OCI-LY7 (cell line): ENCODE measurements around the gene MYADM. TPM values are rescaled to one million over a fixed set of nuclear protein-coding genes. Genes with fewer than 3 reads are reported as not detected.

Experiments used
- BruUV-seq: library from RNA; stranded (reverse); fragments of 400-500 nt; replicated peaks from 2 replicates; lab custom pipeline; 2021; lab: Mats Ljungman, UMichigan
- CTCF ChIA-PET: fragments of 300-600 bp; sonication (Branson Sonifier 250); formaldehyde crosslinking; loops from one replicate; lab custom pipeline; 2022; ENCODE audit warnings: antibody characterized with exemption; ENCODE audit not compliant: unreplicated experiment; lab: Charles Lee
- POLR2A ChIA-PET: fragments of 300-600 bp; sonication (Branson Sonifier 250); formaldehyde crosslinking; loops from one replicate; lab custom pipeline; 2022; ENCODE audit warnings: antibody characterized with exemption; lab: Charles Lee
- DNase-seq: peaks from one replicate; pipeline ENCODE4 v3.0.0-alpha.2; 2015; ENCODE audit warnings: low spot score
- H2AFZ ChIP-seq: fragments of 200-600 bp; sonication (generic), shearing (Covaris generic); 2 replicates; pipeline ENCODE4 v1.6.1; 2014; ENCODE audit warnings: mild to moderate bottlenecking, antibody characterized with exemption, low read length, moderate library complexity
- H3K27ac ChIP-seq: fragments of 200-600 bp; sonication (generic); 2 replicates; pipeline ENCODE4 v1.5.1; 2014; ENCODE audit warnings: mixed run types, low read depth, mild to moderate bottlenecking, moderate library complexity, low read length, inconsistent platforms; ENCODE audit not compliant: poor library complexity, severe bottlenecking
- H3K36me3 ChIP-seq: fragments of 200-600 bp; sonication (generic); 2 replicates; pipeline ENCODE4 v1.6.1; 2014; ENCODE audit warnings: mild to moderate bottlenecking, antibody characterized with exemption, low read length, moderate library complexity, mixed read lengths; ENCODE audit not compliant: insufficient read depth
- H3K4me1 ChIP-seq: fragments of 200-600 bp; sonication (generic); 2 replicates; pipeline ENCODE4 v1.5.1; 2014; ENCODE audit warnings: mild to moderate bottlenecking, low read length; ENCODE audit not compliant: insufficient read depth, poor library complexity, severe bottlenecking
- H3K4me2 ChIP-seq: fragments of 200-600 bp; sonication (generic); 2 replicates; pipeline ENCODE4 v1.6.1; 2014; ENCODE audit warnings: mild to moderate bottlenecking, low read length
- H3K4me3 ChIP-seq: fragments of 200-600 bp; sonication (generic); 2 replicates; pipeline ENCODE4 v1.5.1; 2014; ENCODE audit warnings: mild to moderate bottlenecking, low read depth, low read length; ENCODE audit not compliant: poor library complexity, severe bottlenecking
- H3K79me2 ChIP-seq: fragments of 200-600 bp; sonication (generic); 2 replicates; pipeline ENCODE4 v1.6.1; 2016; ENCODE audit warnings: low read depth, mild to moderate bottlenecking, low read length, moderate library complexity, mixed read lengths; ENCODE audit not compliant: insufficient read depth
- H3K9me2 ChIP-seq: fragments of 200-600 bp; sonication (generic); 2 replicates; pipeline ENCODE4 v1.6.1; 2016; ENCODE audit warnings: mild to moderate bottlenecking, low read length, mixed read lengths; ENCODE audit not compliant: insufficient read depth
- H3K9me3 ChIP-seq: fragments of 200-600 bp; sonication (generic); 2 replicates; pipeline ENCODE4 v1.6.1; 2014; ENCODE audit warnings: mild to moderate bottlenecking, mixed run types, low read length, mixed read lengths
- H4K20me1 ChIP-seq: fragments of 200-600 bp; sonication (generic); 2 replicates; pipeline ENCODE4 v1.6.1; 2014; ENCODE audit warnings: mild to moderate bottlenecking, antibody characterized with exemption, low read length, moderate library complexity, mixed read lengths; ENCODE audit not compliant: insufficient read depth
- EZH2phosphoT487 ChIP-seq: fragments of 200-600 bp; sonication (generic); IDR thresholded peaks from 2 replicates; pipeline ENCODE4 v1.6.1; 2018; ENCODE audit warnings: low read depth, borderline replicate concordance, mild to moderate bottlenecking, mixed run types, antibody characterized with exemption, low read length, moderate library complexity, mixed read lengths
- intact Hi-C: fragments of 100-400 bp; cut with micrococcal nuclease; formaldehyde crosslinking; loops from one replicate; pipeline ENCODE4 v1.10.0; 2022; ENCODE audit not compliant: unreplicated experiment
- total RNA-seq, 2 experiments: library from RNA; depleted of rRNA in 1 of 2; stranded (reverse); fragments of >200 nt in 1 of 2; shearing (Covaris generic) in 1 of 2; gene quantifications; 2 replicates each; pipeline ENCODE4 v1.2.3, GENCODE V29; 2014 to 2022
- TF ChIP-seq, protein P1 (sequence below): fragments of 200-600 bp; sonication (generic); conservative IDR thresholded peaks from 2 replicates; pipeline ENCODE4 v1.5.1; 2014; ENCODE audit warnings: mild to moderate bottlenecking, antibody characterized with exemption, low read length, moderate library complexity, mixed read lengths

MYADM gene
- total RNA-seq, 2 experiments from 2014 or later, result 0.82 to 0.98 TPM

DNA sequence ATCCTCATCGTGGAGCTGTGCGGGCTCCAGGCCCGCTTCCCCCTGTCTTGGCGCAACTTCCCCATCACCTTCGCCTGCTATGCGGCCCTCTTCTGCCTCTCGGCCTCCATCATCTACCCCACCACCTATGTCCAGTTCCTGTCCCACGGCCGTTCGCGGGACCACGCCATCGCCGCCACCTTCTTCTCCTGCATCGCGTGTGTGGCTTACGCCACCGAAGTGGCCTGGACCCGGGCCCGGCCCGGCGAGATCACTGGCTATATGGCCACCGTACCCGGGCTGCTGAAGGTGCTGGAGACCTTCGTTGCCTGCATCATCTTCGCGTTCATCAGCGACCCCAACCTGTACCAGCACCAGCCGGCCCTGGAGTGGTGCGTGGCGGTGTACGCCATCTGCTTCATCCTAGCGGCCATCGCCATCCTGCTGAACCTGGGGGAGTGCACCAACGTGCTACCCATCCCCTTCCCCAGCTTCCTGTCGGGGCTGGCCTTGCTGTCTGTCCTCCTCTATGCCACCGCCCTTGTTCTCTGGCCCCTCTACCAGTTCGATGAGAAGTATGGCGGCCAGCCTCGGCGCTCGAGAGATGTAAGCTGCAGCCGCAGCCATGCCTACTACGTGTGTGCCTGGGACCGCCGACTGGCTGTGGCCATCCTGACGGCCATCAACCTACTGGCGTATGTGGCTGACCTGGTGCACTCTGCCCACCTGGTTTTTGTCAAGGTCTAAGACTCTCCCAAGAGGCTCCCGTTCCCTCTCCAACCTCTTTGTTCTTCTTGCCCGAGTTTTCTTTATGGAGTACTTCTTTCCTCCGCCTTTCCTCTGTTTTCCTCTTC lies 6.3 kb downstream of the MYADM start:
- H3K4me1 ChIP-seq, result peaks cover 5% of the 10 kb centered on the region
- H3K27ac ChIP-seq, result no peak overlapping the region
- no peak overlapping the region for H2AFZ ChIP-seq
- no peaks in the 10 kb centered on the region for H4K20me1 ChIP-seq
- H3K9me3 ChIP-seq, result no peaks in the 10 kb centered on the region
- intact Hi-C loops, result no loop called here
- TF ChIP-seq, protein P1, sequence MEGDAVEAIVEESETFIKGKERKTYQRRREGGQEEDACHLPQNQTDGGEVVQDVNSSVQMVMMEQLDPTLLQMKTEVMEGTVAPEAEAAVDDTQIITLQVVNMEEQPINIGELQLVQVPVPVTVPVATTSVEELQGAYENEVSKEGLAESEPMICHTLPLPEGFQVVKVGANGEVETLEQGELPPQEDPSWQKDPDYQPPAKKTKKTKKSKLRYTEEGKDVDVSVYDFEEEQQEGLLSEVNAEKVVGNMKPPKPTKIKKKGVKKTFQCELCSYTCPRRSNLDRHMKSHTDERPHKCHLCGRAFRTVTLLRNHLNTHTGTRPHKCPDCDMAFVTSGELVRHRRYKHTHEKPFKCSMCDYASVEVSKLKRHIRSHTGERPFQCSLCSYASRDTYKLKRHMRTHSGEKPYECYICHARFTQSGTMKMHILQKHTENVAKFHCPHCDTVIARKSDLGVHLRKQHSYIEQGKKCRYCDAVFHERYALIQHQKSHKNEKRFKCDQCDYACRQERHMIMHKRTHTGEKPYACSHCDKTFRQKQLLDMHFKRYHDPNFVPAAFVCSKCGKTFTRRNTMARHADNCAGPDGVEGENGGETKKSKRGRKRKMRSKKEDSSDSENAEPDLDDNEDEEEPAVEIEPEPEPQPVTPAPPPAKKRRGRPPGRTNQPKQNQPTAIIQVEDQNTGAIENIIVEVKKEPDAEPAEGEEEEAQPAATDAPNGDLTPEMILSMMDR, result no peak
- TF ChIP-seq EZH2phosphoT487, result no peak
- H3K4me2 ChIP-seq, result no peak overlapping the region
- no peaks in the 10 kb centered on the region for H3K9me2 ChIP-seq
- CTCF ChIA-PET, result no interaction called here
- DNase-seq, result no peak
- BruUV-seq, result no TSS peak
- no peaks in the 10 kb centered on the region for H3K79me2 ChIP-seq
- H3K4me3 ChIP-seq, result no peak overlapping the region
- POLR2A ChIA-PET, result no interaction called here
- H3K36me3 ChIP-seq, result no peaks in the 10 kb centered on the region

DNA sequence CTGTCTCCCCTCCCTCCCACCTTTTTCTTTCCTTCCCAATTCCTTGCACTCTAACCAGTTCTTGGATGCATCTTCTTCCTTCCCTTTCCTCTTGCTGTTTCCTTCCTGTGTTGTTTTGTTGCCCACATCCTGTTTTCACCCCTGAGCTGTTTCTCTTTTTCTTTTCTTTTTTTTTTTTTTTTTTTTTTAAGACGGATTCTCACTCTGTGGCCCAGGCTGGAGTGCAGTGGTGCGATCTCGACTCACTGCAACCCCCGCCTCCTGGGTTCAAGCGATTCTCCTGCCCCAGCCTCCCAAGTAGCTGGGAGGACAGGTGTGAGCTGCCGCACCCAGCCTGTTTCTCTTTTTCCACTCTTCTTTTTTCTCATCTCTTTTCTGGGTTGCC lies 6.9 kb downstream of the MYADM start:
- CTCF ChIA-PET, result no interaction called here
- H3K9me3 ChIP-seq, result no peaks in the 10 kb centered on the region
- TF ChIP-seq EZH2phosphoT487, result no peak
- TF ChIP-seq, protein P1, result no peak
- no peaks in the 10 kb centered on the region for H3K36me3 ChIP-seq
- POLR2A ChIA-PET, result no interaction called here
- H3K4me3 ChIP-seq, result no peak overlapping the region
- H3K9me2 ChIP-seq, result no peaks in the 10 kb centered on the region
- DNase-seq, result no peak
- H2AFZ ChIP-seq, result no peak overlapping the region
- no TSS peak for BruUV-seq
- no peaks in the 10 kb centered on the region for H3K79me2 ChIP-seq
- no peak overlapping the region for H3K4me2 ChIP-seq
- no peaks in the 10 kb centered on the region for H4K20me1 ChIP-seq
- intact Hi-C loops, result no loop called here
- H3K27ac ChIP-seq, result no peak overlapping the region
- peaks cover 4% of the 10 kb centered on the region for H3K4me1 ChIP-seq
